Tongue (tissue), 2 donors: ENCODE data around the gene PIK3C2G. TPM values are rescaled to one million over a fixed set of nuclear protein-coding genes. Genes with fewer than 3 reads are reported as not detected.

Source experiments
- DNase-seq: peaks from one replicate; pipeline ENCODE4 v3.0.0-alpha.2; 2015
- total RNA-seq: library from RNA; depleted of rRNA; stranded (reverse); fragments of >200 nt; gene quantifications from one replicate; pipeline ENCODE4 v1.2.3, GENCODE V29; 2014

Gene PIK3C2G
- total RNA-seq, 1 donor from 2014 or later = 3.6 TPM

DNA sequence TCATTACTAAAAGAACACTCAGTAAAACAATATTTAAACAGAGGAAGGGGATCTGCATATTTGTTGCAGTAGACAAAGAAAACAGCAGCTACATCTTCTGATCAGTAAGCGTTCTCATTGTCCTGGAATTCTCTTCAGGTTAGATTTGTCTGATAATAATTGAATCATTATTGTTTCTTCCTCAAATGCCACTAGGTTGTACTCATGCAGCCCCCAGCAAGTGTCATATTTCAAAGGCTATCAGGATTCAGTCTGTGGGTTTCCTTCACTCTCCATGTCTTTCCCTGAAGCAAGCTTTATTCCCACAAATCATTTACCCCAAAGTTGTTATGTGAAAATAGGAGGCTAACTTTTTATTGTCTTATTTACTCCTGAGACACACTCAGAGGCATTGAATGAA lies 14.7 kb downstream of the PIK3C2G start:
- no peak for DNase-seq

DNA sequence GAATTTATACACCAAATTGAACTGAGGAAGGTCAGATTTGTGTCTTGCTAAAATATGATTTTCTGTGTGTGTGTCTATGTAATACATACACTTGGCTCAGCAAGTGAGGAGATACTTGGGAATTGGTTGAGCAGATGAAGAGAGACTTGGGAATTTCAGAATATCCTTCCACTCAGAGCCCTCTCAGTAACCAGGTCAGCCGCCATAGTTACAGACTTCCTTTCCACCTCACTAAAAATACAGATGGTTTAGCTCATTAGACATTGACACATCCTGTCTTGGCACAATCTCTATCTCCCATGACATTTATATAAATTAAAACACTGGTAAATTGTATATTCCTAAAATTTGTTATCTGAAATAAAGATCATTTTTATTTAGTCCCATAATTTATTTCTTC lies 15.9 kb downstream of the PIK3C2G start:
- no peak for DNase-seq

DNA sequence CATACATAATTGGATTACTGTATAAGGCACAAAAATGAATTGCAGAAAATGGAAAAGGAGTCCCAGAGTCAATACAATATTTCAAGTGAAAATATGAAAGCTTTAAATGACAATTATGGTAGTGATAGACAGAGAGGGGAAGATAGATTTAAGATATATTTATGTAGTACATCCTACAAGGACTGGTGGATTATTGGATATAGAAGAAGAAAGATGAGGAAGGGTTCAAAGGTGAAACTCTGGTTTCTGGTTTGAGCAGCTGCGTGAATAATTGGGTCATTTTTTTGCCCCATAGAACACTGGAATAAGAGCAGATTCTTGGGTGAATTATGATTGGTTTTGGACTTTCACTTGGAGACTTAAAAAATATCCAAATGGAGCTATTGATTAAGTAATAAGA lies 19.4 kb downstream of the PIK3C2G start:
- DNase-seq = no peak

DNA sequence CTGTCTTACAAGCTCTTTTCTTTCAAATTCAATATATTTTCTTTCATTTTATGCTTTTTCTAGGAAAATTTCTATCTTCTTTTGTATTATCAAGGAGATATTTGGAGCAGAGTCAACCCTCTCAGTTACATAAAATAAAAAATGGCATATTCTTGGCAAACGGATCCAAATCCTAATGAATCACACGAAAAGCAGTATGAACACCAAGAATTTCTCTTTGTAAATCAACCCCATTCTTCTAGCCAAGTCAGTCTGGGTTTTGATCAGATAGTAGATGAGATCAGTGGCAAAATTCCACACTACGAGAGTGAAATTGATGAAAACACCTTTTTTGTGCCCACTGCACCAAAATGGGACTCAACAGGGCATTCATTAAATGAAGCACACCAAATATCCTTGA lies 20.6 kb downstream of the PIK3C2G start:
- no peak for DNase-seq

DNA sequence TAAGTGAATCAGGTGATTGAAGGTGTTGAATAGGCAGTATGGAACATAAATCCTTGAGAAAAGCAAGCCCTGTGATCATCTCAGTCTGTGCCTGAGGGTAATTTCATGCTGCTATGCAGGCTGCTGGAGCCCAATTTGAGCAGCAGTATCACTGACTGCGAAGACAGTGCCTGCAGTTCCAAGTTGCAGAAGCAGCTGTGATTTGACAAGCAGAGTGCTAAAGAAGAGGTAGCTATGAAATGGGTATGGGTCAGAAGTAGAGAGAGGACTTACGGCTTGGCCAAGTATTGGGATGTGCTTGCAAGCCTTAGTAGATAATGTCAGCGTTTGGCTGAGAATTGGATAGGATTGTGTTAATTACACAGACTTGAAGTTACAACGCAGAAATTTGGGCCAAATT lies 22.5 kb downstream of the PIK3C2G start:
- DNase-seq = peak; percentile 60

DNA sequence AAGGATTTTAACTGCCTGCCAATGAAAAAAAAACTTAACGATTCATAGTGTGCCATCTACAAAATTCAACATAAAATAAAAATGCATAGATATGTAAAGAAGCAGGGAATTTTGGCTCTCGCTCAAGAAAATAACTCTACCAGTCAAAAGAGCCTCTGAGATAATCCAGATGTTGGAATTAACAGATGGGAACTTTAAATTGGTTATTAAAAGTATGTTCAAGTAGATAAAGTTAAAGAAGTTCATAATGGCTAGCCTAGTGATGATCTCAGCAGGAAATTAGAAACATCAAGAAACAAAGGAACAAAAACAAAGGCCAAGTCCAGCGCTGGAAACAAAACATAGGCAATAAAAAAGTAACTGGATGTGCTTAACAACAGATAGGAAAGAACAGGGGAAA lies 23.1 kb downstream of the PIK3C2G start:
- DNase-seq = peak; percentile 63

DNA sequence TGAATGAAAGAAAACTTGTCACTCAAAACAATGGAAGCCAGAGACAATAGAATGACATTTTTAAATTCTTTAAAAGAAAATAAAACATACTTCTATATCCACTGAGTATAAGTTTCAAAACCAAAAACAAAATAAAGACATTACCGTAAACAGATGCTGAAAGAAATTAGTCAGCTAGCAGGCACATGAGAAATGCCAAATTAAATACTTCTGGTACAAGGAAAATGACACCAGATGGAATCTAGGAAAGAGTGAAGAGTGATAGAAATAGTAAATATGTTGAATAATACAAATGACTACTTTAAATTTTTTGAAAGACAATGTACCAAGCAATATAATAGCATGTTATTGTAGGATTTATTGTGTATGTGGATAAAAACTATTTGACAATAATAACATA lies 23.8 kb downstream of the PIK3C2G start:
- no peak for DNase-seq

DNA sequence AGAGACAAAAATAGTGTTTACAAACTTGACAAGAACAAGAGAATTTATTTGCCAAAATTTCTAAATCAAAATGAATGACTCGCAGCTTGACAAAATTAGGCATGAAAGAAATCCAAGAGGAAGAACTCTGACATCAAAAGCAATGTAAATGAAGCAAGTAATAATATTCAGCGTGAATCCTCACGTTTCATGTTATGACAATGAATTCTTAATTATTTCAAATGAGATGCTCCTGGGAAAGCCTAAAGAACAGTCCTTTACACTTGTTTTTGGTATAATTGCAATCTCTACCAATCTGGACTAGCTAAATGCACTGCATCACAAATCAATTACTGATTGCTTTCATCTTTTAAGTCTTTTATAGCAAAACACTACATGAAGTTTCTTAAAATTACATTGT lies 29.1 kb downstream of the PIK3C2G start:
- no peak for DNase-seq

DNA sequence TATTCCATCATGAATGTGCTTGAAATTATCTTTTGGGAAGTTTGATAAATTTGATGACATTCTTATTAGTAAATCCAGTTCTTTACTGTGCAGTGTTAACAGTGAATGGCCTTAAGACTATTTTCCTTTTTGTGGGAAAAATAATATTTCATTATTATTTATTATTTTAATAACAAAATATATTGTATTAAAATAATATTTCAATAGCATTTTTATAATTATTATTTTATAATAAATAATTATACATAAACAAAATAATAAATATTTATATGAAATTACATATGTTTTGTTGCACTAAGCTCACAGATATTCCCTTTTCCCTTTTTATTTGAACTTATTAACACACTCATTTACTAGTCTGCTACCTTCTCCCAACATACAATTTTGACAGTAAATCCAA lies 33.6 kb downstream of the PIK3C2G start:
- DNase-seq = no peak

DNA sequence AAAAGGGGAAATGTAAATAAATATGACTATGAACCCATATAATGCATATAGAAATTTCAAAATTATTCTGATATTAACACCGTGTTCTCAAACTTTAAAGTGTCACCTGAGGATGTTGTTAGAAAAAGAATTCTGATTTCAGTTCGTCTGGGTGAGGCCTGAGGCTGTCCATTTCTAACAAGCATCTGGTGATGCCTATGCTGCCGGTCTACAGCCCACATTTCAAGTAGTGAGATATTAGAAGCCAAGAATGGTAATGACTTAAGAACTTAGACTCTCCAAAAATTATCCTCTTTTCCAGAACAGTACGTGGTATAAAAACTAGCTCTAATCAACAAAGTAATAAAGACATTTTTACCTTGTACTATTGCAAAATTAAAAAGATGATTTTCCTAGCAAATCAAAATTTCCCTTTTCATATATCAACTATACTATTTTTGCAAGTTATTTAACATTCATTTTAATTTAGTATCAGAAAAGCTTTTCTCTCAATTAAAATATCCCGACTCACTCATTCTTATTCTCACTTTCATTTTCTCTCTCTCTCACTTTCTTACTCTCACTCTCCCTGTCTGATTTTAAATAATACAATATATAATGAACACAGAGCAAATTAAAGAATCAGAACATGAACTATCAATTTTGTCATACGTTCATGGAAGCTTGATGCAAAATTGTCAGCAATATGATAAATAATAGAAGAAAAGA lies 35.0 kb downstream of the PIK3C2G start:
- DNase-seq = no peak

DNA sequence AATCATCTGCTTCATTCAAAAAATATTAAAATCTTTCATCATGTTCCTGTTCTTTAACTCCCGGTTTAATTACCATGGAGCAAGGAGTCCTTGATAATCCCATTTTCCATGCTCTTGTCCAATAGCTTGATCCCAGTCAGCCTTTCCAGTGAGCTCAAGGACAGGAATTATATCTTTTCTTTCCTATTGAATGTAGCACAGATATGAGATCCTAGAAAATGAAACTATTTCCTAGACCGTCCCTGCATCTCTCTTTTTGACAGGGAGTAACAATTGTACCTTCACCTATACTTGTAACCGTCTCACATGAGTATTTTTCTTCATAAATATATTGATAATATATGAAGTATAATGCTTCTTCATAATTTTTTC lies 35.6 kb downstream of the PIK3C2G start:
- DNase-seq = no peak

DNA sequence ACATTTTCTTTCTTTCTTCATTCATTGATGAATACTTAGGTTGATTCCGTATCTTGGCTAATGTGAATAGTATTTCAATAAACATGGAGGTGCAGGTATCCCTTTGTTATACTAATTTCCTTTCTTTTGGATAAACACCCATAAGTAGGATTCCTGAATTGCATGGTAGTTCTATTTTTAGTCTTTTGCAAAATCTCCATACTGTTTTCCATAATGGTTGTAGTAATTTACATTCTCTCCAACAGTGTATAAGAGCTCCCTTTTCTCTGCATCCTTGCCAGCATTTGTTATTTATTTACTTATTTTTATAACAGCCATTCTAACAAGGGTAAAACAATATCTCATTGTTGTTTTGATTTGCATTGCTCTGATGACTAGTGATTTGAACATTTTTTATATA lies 36.6 kb downstream of the PIK3C2G start:
- no peak for DNase-seq

DNA sequence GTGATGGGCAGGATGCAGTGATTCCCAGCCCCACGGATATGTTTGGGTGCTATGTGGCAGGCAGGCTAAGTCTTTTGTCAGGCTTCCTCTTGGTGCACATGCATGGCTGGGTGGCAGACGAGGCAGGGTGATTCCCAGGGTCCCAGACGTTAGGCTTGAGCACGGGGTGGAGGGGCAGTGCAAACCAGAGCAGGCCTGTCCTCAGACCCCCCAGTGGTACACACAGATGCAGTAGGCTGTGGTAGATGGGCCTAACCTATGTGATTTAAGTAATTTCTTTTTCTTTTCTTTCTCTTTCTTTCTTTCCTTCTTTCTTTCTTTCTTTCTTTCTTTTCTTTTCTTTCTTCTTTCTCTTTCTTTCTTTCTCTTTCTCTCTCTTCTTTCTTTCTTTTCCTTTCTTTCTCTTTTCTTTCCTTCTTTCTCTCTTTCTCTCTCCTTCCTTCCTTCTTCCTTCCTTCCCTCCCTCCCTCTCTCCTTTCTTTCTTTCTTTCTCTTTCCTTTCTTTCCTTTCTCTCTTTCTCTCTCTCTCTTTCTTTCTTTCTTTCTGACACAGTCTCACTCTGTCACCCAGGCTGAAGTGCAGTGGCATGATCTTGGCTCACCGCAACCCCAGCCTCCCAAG lies 41.6 kb downstream of the PIK3C2G start:
- no peak for DNase-seq

DNA sequence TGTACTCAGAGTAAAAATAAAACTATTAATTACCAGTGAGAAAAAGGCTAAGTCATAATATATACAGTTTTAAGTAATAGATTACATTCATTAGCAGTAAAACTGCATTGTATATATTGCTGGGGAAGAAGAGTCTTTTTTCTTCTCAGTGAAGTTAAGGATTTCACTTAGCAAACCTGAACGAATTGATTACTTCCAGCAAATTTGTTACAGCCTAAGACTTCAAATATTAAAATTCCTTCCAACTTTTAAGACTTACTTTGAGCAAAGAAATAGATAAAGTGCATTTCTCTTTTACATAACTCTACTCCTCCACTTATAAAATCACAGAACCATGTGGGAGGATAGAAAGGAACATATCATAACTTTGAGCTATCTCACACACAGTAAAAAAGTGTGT lies 43.3 kb downstream of the PIK3C2G start:
- peak; percentile 40 for DNase-seq

DNA sequence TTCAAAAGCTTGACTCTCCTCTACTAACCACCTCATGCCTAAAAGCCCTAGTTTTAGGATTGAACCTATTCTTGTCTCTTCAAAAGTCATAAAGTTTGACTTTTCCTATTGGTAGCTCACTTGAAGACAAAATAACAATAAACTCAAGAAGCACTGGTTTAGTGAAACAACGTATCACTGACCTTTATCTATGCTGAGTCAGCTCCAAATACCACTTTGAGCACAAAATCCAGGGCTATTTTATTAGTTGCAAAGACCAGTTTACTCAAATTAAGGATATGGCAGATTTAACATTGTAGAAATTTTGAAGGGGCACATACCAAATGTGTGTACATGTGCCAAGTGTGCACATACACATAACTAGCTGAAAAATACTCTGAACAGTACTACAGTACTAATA lies 45.0 kb downstream of the PIK3C2G start:
- DNase-seq = no peak

DNA sequence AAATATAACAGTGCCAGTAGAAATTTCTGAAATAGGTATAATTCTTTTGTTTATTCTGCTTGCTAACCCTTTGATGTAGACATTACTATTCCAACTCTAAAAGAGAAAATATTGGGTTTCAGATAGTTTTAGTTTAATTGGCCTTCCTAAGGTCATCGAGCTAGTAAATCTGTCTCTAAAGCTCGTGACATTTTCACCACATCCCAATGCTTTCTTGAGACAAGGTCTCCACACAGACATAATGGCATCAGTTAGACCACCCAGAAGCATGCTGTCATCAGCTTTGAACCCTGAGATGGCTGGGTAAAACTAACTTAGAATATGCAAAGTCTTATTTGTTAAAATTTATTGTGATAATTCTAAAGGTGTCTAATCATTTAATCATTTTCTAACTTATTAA lies 52.0 kb downstream of the PIK3C2G start:
- DNase-seq = no peak

DNA sequence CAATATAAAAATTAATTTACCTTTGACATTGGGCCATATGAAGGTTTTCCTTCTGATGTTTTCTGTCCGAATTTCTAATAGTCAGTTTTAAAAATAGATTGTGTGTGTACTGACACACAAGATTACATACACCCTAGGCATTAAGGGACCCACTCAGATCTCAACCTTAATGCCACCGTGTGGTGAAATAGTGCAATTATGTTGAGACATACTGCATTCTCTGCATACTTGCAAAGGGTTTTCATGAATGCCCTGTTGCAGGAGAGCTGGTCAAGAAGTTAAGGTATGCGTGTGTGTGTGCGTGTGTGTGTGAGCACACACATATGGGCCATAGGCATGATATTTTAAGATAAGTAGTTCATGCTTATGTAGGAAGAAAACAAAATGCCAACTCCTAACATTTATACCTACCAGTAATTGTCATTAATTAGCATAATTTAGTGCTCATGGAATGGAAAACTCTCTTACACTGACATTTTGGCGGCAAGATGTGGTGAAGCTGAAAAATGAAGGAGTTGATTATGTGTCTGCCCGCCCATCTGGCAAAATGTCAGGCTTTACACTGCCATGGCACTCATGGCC lies 58.8 kb downstream of the PIK3C2G start:
- peak; percentile 56 for DNase-seq

DNA sequence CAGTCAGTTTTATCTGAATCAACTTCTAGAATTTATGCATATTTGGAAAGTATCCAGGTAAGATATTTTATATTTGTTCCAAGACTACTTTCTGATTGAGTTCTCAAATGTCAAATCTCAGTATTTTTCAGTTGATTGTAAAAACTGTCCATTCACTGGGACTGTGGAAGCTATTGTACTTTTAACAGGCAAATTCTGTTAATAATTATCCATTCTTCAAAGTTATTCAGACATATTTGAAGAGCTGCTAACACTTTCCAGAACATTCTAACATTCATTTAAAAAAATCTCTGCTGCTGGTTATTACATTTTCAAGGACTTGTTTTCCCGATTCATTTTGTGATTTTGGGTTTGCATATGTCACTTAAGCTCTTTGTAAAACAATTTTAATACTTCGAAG lies 59.7 kb downstream of the PIK3C2G start:
- DNase-seq = no peak

DNA sequence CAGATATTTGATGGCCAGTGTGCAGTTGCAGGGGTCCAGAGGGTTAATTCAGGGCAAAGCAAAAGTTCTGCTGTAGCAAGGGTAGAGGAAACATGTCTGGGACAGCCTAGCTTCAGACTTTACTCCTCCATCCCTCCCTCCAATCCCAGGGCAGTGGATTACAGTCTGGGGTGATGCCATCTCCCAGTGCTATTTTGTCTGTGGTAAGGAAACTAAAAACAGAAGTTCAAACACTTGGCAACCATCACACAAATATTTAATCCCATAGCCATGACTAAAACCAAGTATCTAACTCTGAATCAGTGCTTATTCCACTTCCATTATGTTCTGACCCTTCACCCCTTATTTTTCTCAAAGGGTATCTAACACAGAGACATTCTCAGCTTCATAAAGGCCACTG lies 61.8 kb downstream of the PIK3C2G start:
- no peak for DNase-seq

DNA sequence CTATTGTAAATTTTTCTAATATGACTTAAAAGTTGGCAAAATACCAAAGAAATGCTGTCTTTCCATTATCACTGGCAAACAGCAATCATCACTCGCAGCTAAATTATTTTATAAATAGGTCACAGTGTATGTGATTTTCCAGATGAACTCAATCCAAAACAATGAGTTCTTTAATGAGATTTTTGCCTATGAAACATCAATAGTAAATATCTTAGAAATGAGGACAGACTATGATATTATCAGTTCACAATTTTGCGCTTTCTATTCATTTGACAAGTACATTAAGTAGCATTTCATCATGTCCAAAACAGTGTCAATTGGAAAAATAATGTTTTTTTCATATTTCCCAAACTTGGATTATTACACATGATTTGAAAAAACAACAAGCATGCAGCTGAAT lies 65.7 kb downstream of the PIK3C2G start:
- no peak for DNase-seq

DNA sequence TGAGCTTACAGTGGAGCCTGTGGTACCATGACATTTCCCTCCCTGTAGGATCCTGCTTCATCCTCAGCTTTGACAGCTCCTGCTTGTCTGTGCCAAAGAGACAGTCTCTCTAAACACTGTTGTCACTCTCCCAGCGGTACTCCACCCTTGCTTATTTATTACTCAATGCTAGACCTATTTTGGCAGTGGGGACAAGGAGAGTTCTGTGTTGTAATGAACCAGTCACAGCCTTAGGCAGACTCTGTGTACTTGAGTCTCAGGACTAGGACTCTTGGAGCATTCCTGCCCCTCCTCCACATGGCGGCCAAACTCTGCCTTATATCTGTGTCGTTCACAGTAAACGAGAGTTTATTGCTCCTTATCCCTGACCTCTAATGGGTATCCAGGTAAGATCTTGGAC lies 70.9 kb downstream of the PIK3C2G start:
- DNase-seq = no peak

DNA sequence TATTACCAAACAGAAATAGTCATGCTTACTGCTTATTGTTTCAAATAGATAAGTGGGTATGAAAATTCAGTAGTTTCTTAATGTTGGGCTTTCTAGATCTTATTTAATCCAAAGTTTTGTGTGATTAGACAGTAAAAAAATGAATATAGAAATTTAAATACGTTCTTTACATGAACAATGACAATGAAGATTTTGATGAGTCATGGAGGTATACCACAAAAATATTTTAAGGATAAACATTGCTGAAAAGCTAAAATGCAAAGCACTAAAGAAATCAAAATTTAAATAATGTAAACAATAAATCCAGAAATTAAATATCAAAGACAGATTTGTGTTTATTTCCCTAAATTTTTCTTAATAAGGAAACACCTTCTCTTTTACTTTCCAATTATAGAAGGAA lies 78.3 kb downstream of the PIK3C2G start:
- no peak for DNase-seq

DNA sequence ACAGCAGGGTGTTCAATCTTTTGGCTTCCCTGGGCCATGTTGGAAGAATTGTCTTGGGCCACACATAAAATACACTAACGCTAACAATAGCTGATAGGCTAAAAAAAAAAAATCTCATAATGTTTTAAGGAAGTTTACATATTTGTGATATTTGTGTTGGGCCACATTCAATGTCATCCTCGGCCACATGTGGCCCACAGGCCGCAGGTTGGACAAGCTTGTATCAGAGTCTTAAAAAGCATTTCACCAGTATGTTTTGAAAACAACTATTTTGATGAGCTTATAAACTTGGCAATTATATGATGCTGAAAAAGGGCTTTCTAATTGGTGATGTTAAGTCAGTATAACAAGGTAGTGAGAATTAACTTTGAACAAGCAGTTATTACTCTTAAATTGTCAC lies 78.9 kb downstream of the PIK3C2G start:
- DNase-seq = no peak

DNA sequence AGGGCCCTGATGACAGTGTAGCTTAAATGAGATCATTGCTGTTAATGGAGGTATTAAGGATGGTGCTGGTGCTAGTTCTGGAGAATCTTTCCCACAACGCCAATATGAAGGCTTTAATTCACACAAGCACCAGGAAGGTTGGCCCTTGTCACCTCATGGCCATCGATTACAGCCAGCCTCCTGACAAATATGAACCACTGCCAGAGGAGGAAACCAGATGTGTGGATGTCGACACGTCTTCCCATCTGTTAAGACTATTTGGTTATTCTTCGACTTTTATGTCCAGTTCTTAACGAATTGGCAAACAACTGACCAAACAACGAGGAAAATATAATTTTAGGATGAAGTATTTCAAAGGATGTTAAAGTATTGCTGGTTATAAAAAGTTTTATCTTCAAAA lies 79.5 kb downstream of the PIK3C2G start:
- DNase-seq = no peak
